Measurements from ENCODE around the gene GLCE.

GLCE gene

DNA sequence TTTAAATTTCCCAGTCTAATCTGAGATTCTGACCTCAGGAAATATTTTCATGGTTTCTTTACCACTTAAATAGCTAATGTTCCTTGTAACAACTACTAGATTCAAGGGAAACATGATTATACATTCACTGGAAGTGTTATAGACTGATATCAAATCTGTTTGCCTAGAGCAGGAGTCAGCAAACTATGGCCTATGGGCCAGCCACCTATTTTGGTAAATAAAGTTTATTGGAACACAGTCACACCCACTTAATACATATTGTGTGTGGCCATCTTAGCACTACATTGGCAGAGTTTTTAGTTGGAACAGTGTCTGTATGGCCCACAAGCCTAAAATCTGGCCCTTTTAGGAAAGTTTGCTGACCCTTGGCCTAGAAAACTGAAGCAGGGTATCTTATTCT is 50.1 kb downstream of the GLCE start:
- DNase-seq: no peak

DNA sequence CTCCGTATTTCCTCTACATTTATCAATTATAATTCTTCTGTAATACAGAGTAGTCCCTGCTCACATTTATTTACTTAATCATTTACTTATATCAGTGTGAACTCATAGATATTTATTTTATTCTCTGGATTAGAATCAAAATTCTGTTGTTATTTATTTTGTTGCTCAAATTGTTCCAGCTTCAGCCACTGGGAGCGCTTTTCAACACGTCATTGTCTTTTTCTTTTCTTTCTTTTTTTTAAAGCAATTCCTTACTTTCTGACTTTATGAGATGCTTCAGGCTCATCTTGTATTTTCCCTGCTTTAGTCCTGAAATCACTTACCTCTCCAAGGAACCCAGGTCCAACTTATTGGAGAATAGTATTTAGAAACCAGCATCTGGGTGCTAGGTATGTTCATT is 53.4 kb downstream of the GLCE start:
- DNase-seq: no peak

DNA sequence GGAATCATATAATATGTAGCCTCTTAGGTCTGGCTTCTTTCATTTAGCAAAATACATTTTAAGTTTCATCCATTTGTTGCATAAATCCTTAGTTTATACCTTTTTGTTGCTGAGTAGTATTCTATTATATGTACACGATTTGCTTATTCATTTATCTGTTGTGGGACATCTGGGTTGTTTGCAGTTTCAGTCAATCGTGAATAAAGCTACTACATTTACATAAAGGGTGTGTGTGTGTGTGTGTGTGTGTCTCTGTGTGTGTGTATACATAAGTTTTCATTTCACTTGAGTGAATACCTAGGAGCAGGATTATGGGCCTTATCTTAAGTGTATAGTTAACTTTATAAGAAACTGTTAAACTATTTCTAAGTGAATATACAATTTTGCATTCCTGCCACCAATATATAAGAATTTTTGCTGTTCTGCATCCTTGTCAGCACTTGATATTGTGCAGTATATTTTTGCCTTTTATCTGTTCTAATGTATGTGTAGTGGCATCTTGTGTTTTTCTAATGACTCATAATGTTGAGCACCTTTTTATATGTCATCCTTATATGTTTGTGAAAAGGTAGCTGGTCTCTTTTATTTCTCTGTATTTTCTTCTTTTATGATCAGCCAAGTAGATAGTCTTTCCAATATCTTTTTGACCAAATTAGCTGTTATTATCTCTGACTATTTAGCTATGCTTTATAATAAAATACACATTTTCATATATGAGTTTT is 55.0 kb downstream of the GLCE start:
- no peak for DNase-seq

DNA sequence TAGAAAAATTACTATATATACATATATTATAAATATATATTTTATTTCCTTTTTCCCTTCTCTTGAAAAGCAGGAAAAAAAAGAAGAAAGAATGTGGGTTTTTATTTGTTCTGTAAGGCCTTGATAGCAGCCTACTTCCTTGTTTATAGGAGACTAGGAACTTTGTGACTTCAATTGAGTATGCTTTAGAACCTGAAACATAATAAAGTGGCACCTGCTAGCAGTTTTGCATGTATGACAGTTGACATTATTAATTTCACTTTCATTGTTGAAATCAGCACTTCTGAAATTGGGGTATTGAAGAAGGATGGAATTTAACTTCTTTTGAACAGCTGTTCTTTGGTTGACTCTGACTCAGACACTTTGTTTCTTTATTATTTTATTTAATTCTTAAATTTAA is 56.9 kb downstream of the GLCE start:
- no peak for DNase-seq

DNA sequence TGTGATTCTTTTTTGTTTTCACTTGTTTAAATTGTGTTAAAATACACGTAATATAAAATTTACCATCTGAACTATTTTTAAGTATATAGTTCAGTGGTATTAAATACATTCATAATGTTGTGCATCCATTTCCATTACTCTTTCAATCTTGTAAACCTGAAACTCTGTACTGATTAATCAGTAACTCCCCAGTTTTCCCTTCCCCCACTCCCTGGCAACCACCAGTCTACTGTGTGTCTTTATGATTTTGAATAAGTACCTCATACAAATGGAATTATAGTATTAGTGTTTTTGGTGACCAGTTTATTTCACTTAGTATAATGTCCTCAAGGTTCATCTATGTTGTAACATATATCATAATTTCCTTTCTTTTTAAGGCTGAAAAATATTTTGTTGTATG is 59.3 kb downstream of the GLCE start:
- no peak for DNase-seq

DNA sequence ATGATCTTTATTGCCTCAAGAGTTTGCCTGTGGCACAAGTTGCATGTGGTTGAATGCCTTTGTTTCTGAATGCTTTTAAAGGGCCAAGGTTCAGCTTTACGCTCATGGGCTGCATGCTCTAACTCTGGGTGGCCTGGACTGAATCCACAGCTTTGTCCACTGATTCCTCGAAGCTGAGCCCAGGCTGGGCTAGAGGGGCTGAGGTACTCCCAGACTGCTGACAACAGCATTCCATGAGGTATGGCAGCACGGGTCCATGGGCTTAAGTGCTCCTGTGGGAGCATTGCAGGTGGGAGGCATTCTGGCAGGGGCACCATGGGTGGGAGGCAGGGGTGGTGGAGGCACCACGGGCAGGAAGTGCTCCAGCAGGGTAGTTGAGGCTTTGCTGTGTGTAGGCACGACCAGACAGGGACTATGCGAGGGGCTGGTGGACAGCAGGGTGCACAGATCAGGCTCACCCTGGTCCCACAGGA is 61.6 kb downstream of the GLCE start:
- no peak for DNase-seq

DNA sequence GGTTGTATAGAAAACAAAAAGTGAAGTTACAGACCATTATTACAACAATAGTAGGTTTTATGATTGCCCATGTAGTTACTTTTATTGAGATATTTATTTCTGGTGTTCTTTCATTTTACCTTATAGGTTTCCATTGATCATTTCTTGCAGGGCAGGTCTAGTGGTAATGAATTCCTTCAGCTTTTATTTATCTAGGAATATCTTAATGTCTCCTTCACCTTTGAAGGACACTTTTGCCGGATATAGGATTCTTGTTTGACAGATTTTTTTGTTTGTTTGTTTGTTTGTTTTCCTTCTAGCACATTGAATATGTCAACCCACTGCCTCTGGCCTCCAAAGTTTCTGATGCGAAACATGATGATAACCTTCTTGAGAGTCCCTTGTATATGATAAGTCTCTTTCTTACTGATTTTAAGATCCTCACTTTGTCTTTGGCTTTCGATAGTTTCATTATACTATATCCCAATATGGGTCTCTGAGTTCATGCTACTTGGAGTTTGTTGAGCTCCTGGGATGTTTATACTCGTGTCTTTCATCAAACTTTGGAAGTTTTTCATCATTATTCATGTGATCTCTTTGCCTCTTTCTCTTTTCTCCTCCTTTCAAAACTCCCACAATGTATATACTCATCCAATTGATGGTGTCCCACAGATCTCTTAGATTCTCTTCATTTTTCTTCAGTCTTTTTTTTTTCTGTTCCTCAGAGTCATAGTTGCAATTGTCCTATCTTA is 62.8 kb downstream of the GLCE start:
- DNase-seq: no peak

DNA sequence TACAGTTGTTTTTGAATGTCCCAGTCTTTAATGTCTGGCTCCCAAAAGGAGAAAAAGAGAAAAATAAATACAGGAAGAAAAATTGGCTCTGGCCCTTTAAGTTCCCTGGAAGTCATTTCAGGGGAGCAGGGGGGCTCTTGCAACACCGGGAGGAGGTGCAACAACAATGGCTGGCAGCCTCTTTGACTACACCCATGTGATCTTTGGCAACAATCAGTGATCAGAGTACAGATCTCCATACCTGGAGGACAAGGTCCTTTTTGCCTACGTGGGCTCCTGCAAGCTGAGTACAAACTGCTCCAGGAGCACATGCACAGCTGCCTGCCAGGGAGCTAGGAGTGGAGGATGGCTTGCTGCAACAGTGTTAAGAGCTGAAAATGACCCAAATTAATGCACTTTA is 63.9 kb downstream of the GLCE start:
- DNase-seq: no peak

DNA sequence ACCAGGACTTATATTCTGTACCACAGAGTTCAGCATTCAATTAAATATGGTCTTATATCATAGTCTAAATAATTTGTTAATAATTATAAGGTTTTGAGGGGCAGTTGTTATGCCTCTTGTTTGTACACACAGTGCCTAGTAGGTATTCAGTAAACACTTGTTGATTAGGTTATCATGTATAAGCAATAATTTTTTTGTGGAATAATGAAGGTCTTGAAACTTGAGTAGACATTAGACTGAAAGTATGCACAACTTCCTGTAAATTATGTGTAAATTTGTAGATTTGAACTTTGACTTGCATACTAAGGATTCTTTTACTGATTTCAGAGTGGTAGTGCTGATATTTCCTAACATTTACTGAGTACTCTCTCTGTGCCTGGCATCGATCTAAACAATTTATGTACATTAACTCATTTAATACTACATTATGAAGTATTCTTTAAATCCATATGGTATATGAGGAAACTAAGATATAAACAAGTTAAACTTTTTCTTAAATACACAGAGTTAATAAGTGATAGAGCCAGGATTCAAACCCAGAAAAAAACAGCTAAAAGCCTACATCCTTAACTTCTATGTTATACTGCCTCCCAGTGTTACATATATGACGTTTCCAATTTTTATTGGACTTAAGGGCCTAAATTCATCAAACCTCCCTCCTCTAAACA is 65.1 kb downstream of the GLCE start:
- no peak for DNase-seq

DNA sequence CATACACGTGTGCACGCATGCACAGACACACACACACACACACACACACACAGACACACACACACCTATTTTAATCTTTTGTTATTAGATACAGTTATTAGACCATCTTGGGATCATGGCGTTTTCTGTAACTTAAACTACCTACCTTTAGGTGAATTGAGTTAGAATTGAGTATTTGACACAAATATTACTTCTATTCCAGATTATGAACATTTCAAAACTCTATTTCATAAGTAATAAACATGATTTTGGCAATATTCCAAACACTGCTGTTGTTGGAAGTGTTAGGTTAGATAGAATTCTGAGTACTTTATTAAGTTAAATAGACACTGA is 65.6 kb downstream of the GLCE start:
- DNase-seq: no peak

DNA sequence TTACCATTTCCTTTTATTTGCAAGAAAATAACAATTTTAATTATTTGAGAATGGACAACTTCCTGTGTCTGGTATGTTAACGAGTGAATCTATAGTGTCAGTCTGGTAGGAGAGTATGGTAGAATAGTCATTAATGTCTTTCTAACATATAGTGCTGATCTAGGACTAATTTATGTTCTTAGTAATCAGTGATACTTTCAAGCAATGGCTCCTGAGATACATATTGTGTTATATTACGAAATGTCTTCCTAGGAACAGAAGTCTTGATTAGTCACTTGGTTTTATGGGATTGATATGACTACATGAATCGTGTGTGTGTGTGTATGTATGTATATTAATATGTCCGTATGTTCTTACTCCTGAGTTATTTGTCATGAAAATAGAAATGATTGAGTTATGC is 71.7 kb downstream of the GLCE start:
- no peak for DNase-seq

DNA sequence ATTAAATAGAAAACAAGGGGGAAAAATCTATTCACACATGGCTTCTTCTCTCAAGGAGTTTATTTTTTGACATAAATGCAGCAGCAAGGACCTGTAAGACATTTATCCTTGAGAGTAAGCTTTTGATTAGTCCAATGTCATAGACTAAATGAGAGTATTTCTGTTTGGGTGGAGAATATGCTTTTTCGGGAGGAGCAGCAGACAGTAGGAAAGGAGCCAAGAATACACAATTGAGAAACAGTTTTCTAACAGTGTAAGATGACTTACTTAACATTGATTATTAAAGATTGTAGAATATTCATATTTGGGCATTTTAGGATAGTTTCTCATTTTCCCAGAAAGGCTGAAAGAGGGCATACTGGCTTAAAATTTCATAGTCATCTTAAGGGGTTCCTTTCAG is 72.3 kb downstream of the GLCE start:
- DNase-seq: no peak

DNA sequence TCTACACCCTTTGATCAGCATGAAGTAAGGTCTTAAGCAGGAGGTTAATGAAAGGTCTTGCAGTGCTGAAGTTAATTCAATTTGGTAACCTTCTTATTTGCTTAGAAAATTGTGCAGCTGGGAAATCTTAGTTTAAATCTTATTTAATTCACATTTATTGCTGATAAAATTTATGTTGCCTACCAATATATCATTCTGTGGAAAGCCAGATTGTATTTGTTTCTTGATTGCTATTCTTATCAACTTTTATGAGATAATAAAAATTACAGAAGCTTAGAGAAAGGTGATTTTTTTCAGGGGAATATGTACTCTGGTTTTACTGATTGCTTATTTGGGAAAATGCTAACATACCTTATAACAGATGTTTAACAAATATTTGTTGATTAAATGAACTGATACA is 74.2 kb downstream of the GLCE start:
- no peak for DNase-seq

DNA sequence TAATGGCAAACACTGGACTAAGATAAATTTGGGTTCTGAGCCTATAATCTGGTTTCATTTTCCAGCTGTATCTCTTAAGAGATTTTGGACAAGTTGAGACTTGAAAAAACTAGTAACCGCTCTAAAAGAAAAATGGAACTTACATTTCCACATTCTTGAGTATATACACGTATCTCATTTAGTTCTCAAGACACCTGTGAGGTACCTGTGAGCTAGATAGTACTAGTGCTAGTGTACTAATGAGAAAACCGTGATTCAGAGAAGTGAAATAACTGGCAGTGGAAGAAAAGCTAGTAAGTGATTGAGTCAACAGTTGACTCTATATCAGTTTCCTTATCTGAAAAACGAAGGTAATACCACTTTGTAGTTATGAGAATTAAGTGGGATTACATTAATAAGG is 76.1 kb downstream of the GLCE start:
- no peak for DNase-seq

DNA sequence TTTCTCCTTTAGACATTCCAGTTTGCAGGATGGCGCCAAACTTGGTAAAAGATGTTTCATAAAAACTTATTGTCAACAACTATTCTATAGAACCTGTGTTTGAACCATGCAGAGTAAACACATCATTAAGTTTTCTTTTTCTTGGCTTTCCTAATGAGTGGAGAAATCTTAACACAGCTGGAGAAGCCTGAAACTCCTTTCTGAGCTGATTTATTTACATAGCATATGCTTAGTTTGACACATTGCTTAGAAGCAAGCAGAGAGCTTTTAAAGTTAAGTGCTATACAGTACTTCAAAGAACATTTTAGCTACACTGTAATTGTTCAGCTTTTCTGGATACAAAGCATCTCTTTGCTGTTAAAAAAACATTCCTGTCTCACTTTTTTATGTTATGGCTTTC is 77.3 kb downstream of the GLCE start:
- DNase-seq: no peak

DNA sequence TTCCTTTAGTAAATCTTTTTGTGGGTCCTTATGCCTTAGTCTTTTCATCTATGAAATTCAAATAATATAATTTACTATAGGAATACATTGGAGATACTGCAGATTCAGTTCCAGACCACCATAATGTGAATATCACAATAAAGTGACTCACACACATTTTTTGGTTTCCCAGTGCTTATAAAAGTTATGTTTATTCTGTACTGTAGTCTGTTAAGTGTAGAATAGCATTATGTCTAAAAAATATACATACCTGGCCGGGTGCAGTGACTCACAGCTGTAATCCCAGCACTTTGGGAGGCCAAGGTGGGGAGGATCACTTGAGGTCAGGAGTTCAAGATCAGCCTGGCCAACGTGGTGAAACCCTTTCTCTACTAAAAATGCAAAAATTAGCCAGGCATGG is 84.4 kb downstream of the GLCE start:
- DNase-seq: no peak

DNA sequence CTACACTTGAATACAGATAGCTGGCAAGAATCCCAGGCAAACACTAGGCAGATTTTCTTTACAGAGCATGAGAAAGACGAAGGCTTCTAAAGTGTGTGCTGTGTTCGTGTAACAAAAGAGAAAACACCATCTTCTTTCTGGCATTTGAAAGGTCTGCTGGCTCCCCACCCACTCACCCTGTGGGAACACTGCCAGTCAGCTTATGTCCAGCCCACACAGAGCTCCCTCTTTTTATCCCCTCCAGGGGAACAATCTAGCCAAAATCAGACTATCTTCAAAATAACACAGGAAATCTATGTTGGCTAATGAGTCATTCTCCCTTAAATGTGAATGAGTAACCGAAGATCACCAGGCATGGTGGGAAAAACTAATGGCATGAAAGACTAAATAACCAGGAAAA is 92.7 kb downstream of the GLCE start:
- no peak for DNase-seq

DNA sequence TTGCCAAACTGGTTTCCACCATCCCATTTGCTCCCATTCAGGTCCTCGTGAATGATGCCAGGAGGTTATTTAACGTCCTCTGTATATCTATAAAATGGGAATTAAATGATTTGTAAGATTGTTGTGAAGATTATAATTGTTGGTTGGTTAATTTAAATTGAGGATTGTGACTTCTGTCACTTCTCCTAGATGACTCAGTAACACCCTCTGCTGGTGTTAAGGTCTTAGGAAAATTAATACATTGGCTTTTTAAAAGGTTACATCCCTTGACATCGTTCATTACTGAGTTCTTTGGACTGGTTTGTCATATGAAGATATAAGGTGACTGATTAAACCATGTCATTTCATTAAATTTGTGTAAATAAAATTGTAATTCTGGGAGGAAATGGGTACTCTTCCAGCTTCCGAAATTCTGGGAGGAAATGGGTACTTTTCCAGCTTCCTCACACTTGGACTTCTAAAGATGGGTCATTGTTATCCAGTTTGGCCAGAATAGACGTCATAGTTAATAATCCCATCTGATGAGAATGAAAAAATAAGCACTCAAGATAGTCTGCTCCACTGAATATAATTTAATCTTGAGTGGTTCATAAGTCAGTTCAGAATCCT is 105.0 kb downstream of the GLCE start:
- DNase-seq: no peak

DNA sequence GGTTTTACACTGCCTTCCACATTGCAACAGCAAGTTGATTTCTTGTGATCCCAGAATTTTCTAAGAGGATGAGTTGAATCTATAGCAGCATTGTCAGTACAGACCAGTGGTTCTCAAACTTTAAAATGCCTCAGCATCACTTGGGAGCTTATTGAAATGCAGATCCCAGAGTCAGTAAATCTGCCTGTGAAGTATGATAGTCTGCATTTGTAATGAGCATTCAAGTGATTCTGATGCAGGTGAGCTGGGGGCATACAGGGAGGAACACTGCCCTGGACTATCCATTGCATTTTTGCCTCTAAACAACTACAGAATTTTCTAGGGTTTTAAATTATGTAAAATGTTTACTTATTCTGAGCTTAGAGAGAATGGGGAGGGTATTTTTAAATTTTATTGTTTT is 110.8 kb downstream of the GLCE start:
- DNase-seq: no peak

DNA sequence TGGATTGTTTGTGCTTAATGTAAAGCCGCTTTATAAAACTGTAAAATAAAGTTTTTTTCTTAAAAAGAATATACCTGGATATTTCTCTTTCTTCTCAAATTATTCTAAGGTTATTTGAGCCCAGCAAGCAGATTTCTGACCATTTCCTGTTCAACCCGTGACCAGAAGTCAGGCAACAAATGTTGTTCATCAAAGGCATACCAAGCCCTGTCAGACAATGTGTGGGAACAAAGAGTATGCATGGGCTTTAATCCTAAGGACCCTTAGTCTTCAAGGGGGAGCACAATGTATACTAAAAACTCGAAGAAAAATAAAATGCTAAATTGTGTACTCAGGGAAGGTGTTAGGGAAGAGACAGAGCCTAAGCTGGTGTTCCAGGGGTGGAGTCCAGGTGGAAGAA is 111.7 kb downstream of the GLCE start:
- DNase-seq: no peak

DNA sequence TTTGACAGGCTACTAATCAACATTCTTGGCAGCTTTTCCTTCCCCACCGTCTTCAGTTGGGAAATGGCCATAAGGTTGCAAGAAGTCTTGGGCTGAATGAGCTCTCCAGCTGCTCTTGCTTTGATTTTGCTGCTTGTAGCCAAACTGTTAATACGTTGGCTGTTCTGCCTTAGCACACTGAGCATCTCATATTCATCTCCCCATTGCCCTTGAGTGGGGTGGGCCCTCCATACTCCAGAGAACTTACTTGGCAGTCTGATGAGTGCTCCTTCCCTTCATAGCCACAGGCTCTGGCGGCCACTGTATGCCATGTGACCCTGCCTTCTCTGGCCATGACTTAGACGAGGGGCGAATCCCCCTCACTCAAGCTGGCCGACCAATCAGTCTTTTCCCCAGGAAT is 112.5 kb downstream of the GLCE start:
- no peak for DNase-seq

DNA sequence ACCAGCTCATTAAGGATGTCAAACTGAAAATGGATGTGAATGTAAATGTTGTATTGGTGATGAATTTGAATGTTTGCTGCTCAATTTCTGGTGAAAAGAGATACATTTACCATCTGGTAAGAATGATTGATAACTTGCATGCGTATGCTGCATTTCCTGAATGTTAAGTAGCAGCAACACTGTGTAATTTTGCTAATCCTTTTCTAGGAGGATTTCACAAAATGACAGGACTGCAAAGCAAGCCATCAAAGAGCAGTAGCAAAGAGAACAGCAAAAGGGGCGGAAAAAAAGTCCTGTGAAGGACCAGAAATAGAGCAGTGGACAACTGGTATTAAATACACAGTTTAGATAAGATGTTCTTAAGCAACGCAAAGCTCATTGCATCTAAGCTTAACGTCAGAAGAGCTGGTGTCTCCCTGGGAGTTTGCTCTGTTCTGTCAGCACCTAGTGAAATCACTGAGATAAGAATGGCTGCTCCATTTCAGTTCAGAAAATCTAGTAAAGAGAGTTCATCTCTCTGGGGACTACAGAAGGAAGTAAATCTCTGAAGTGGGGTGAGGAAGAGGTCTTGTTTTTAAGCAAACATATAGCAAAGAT is 114.7 kb downstream of the GLCE start:
- DNase-seq: no peak

DNA sequence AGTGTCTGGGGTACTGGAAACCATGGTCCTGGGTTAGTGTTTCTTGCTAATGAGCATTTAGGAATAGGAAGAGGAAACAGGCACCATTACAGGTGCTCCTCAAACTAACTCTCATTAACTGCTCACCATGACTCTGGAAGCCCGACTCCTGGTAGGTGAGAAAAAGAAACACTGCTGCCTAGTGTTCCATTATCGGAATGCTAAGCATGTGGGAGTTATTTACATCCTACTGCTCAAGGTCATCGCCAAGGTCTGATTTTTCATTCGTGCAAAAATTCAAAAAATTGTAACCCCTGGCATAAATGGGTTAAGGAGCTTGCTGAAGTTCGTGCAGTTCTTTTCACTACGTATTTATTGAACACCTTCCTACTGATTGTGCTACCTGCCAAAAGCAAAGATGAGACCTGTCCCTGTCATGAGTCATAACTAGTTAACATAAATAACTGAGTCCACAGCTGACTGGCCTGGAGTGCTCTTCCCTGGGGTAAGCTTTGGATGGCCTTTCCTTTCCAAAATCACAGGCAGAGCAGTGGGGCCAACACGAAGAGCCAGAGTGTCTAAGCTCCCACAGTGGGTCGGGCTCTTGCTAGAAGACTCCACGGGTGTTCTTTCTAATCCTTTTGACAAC is 115.6 kb downstream of the GLCE start:
- DNase-seq: no peak

Data from activated T-cell treated with anti-CD3 and anti-CD28 coated beads, Interleukin-2, amount 50 U/mL, for 48 hours (primary cell).